ENCODE data around the gene HRCT1.

- TF ChIP-seq CTCF (IDR thresholded peaks at IDR 0.05; ENCODE audit: low read length) (no peak), EZH2 (IDR thresholded peaks at IDR 0.05; ENCODE audit: borderline replicate concordance, low read length) (no peak)
Observed at GRCh38 chr9:35869621-35870216, 36.3 kb upstream of the HRCT1 start.

Measured in OCI-LY1 (cell line).